Lower lobe of right lung (tissue), 2 donors: ENCODE measurements around the gene CALN1. TPM values are rescaled to one million over a fixed set of nuclear protein-coding genes. Genes with fewer than 3 reads are reported as not detected.

Source experiments
- ATAC-seq, 2 donors: fragments of 200-7000 bp; cut with Tn5 transposase; one replicate each; pipeline ENCODE4 v1.9.1; 2020 to 2022; ENCODE audit warnings: mild to moderate bottlenecking in 2 of 2, moderate library complexity in 2 of 2
- DNase-seq: peaks from one replicate; pipeline ENCODE4 v3.0.0-alpha.2; 2020
- H3K27ac ChIP-seq: fragments of 200-600 bp; one replicate; pipeline ENCODE4 v1.8.0; 2022
- H3K27me3 ChIP-seq: fragments of 200-600 bp; one replicate; pipeline ENCODE4 v1.8.0; 2022; ENCODE audit warnings: low read depth
- H3K36me3 ChIP-seq: fragments of 200-600 bp; one replicate; pipeline ENCODE4 v1.8.0; 2022; ENCODE audit warnings: mild to moderate bottlenecking
- H3K4me1 ChIP-seq: fragments of 200-600 bp; one replicate; pipeline ENCODE4 v1.8.0; 2022
- H3K4me3 ChIP-seq: fragments of 200-600 bp; one replicate; pipeline ENCODE4 v1.8.0; 2022; ENCODE audit warnings: mild to moderate bottlenecking
- H3K9me3 ChIP-seq: fragments of 200-600 bp; one replicate; pipeline ENCODE4 v1.8.0; 2022
- CTCF ChIP-seq: fragments of 200-600 bp; IDR thresholded peaks from one replicate; pipeline ENCODE4 v1.8.0; 2022; ENCODE audit warnings: antibody characterized with exemption, mild to moderate bottlenecking
- intact Hi-C: fragments of 100-400 bp; cut with DNase I; formaldehyde crosslinking; loops from one replicate; pipeline ENCODE4 v1.11.0; 2022
- total RNA-seq: library from RNA; stranded (reverse); fragmentation: NEBNext Ultra II Directional; extraction: Animal tissue kit (Norgen Biotek cat#: 25700); gene quantifications from one replicate; pipeline ENCODE4 v1.2.1, GENCODE V29; 2021
- donor health status: DM: no; HTN: yes; CAD: no; lungs with severe emphysema.

CALN1 gene
- total RNA-seq, 1 donor from 2014 or later = not detected

GRCh38 chr7:72437061-72437585 lies 25.0 kb upstream of the CALN1 start:
- no peak for TF ChIP-seq CTCF
- H3K9me3 ChIP-seq = no peaks in the 10 kb centered on the region
- no peaks in the 10 kb centered on the region for H3K4me1 ChIP-seq
- no peaks in the 10 kb centered on the region for H3K36me3 ChIP-seq
- no peak overlapping the region for H3K27ac ChIP-seq
- DNase-seq (no peak), ATAC-seq (no peak)
- intact Hi-C loops = no loop called here
- no peaks in the 10 kb centered on the region for H3K27me3 ChIP-seq
- H3K4me3 ChIP-seq = no peak overlapping the region

GRCh38 chr7:72435925-72436480 lies 23.9 kb upstream of the CALN1 start:
- no peak for TF ChIP-seq CTCF
- no peak overlapping the region for H3K27ac ChIP-seq
- H3K4me3 ChIP-seq = no peak overlapping the region
- no peaks in the 10 kb centered on the region for H3K9me3 ChIP-seq
- intact Hi-C loops = no loop called here
- H3K36me3 ChIP-seq = no peaks in the 10 kb centered on the region
- ATAC-seq (no peak), DNase-seq (no peak)
- no peaks in the 10 kb centered on the region for H3K4me1 ChIP-seq
- H3K27me3 ChIP-seq = no peaks in the 10 kb centered on the region

GRCh38 chr7:72435366-72435765 lies 23.2 kb upstream of the CALN1 start:
- no peak overlapping the region for H3K4me3 ChIP-seq
- H3K27ac ChIP-seq = no peak overlapping the region
- H3K36me3 ChIP-seq = no peaks in the 10 kb centered on the region
- intact Hi-C loops = no loop called here
- no peaks in the 10 kb centered on the region for H3K27me3 ChIP-seq
- H3K9me3 ChIP-seq = no peaks in the 10 kb centered on the region
- DNase-seq (no peak), ATAC-seq (no peak)
- H3K4me1 ChIP-seq = no peaks in the 10 kb centered on the region
- TF ChIP-seq CTCF = no peak

GRCh38 chr7:72430531-72430930 lies 18.4 kb upstream of the CALN1 start:
- no peaks in the 10 kb centered on the region for H3K36me3 ChIP-seq
- no peak for TF ChIP-seq CTCF
- ATAC-seq (no peak), DNase-seq (no peak)
- intact Hi-C loops = no loop called here
- H3K4me1 ChIP-seq = no peaks in the 10 kb centered on the region
- no peaks in the 10 kb centered on the region for H3K27me3 ChIP-seq
- H3K27ac ChIP-seq = no peak overlapping the region
- no peak overlapping the region for H3K4me3 ChIP-seq
- no peaks in the 10 kb centered on the region for H3K9me3 ChIP-seq

- no peak overlapping the region for H3K4me3 ChIP-seq
- TF ChIP-seq CTCF = no peak
- no peaks in the 10 kb centered on the region for H3K27me3 ChIP-seq
- intact Hi-C loops = no loop called here
- no peak for DNase-seq
- no peaks in the 10 kb centered on the region for H3K36me3 ChIP-seq
- ATAC-seq = no peak
- no peaks in the 10 kb centered on the region for H3K9me3 ChIP-seq
- no peaks in the 10 kb centered on the region for H3K4me1 ChIP-seq
- no peak overlapping the region for H3K27ac ChIP-seq
Measured at GRCh38 chr7:72429316-72429715, 17.2 kb upstream of the CALN1 start.
